ENCODE results near the gene CDH4. TPM values are rescaled to one million over a fixed set of nuclear protein-coding genes. Genes with fewer than 3 reads are reported as not detected.

CDH4 gene
- total and polyA plus RNA-seq, 2 donors (not counting 3 experiments of a cell fraction or from before 2014, with no cell fraction given), result 0.17 to 0.51 TPM

- no peak for DNase-seq (ENCODE audit: low read depth, low spot score)
- Histone ChIP-seq H4K20me1 (replicated peaks; ENCODE audit: control insufficient read depth, extremely low read depth, insufficient read depth, low read length) (no peaks in the 10 kb centered on the region), H3K36me3 (ENCODE audit: control insufficient read depth in 2 of 2, extremely low read depth in 1 of 2, insufficient read depth in 2 of 2, low read length in 2 of 2) (no peaks in the 10 kb centered on the region), H3K9me1 (replicated peaks; ENCODE audit: control insufficient read depth, extremely low read depth, insufficient read depth, low read length) (no peaks in the 10 kb centered on the region), H3K9ac (replicated peaks; ENCODE audit: extremely low read depth, insufficient read depth, low read length) (no peak overlapping the region), H3K4me3 (replicated peaks in 1 of 3; ENCODE audit: insufficient read depth in 1 of 3, low read depth in 1 of 3, low read length in 3 of 3) (no peak overlapping the region), H3K27ac (ENCODE audit: insufficient read depth, low read depth, low read length) (no peak overlapping the region), H3K4me1 (ENCODE audit: control insufficient read depth, extremely low read depth, insufficient read depth, low read length) (no peaks in the 10 kb centered on the region), H3K27me3 (ENCODE audit: control insufficient read depth in 2 of 2, insufficient read depth in 2 of 2, low read length in 2 of 2) (no peaks in the 10 kb centered on the region), H3K79me2 (ENCODE audit: control insufficient read depth, insufficient read depth, low read length) (no peaks in the 10 kb centered on the region), H3K4me2 (ENCODE audit: insufficient read depth, low read length) (no peak overlapping the region), H3K9me3 (replicated peaks; ENCODE audit: control insufficient read depth, insufficient read depth, low read length) (no peaks in the 10 kb centered on the region), H2AFZ (ENCODE audit: low read depth, low read length) (no peak overlapping the region)
- no TSS peak for BruUV-seq (replicated peaks)
- dilution Hi-C loops (cut with MboI; ENCODE audit: extremely low pct_ligation_motif_present, low sequenced_read_pairs), result no loop called here
- intact Hi-C loops (cut with micrococcal nuclease), result no loop called here
- CTCF ChIA-PET, result no interaction called here
- FAIRE-seq, result no peak
- POLR2A ChIA-PET, result no interaction called here
- no peak for TF ChIP-seq MYC (IDR thresholded peaks at IDR 0.05; ENCODE audit: low read depth, low read length)
- no peak for TF ChIP-seq POLR2AphosphoS5 (IDR thresholded peaks at IDR 0.05; ENCODE audit: insufficient read depth, low read depth, low read length)
- no peak for TF ChIP-seq CTCF (IDR thresholded peaks at IDR 0.05; ENCODE audit: extremely low read depth in 1 of 2, insufficient read depth in 1 of 2, low read depth in 1 of 2, low read length in 2 of 2)
- TF ChIP-seq FOS (IDR thresholded peaks at IDR 0.05; ENCODE audit: borderline replicate concordance, insufficient read depth, low read length), result no peak
- TF ChIP-seq EZH2 (IDR thresholded peaks at IDR 0.05; ENCODE audit: borderline replicate concordance, low read depth, low read length, severe bottlenecking), result no peak
- TF ChIP-seq GATA2 (IDR thresholded peaks at IDR 0.05; ENCODE audit: insufficient read depth, insufficient read length, low read depth, low read length), result no peak
- no peak for TF ChIP-seq JUN (IDR thresholded peaks at IDR 0.05; ENCODE audit: borderline replicate concordance, insufficient read depth, insufficient read length, low read depth)
- no peak for TF ChIP-seq POLR2A (IDR thresholded peaks at IDR 0.05; ENCODE audit: low read depth, low read length)
- TF ChIP-seq MAX (IDR thresholded peaks at IDR 0.05; ENCODE audit: insufficient read depth, insufficient read length), result no peak
Observed at GRCh38 chr20:61933951-61934715, 682.1 kb downstream of the CDH4 start.

Measured in endothelial cell of umbilical vein (primary cell).